ENCODE data around the gene IFIT3.
"Not testable (repeated sequence)": the region's sequence is repeated elsewhere in the genome, so short reads cannot be mapped to it uniquely, and the experiment has no call there.

The IFIT3 gene

DNA sequence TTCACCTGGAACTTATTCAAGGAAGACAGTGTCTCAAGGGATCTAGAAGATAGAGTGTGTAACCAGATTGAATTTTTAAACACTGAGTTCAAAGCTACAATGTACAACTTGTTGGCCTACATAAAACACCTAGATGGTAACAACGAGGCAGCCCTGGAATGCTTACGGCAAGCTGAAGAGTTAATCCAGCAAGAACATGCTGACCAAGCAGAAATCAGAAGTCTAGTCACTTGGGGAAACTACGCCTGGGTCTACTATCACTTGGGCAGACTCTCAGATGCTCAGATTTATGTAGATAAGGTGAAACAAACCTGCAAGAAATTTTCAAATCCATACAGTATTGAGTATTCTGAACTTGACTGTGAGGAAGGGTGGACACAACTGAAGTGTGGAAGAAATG, 10.9 kb downstream of the IFIT3 start:
- DNase-seq, result no peak

DNA sequence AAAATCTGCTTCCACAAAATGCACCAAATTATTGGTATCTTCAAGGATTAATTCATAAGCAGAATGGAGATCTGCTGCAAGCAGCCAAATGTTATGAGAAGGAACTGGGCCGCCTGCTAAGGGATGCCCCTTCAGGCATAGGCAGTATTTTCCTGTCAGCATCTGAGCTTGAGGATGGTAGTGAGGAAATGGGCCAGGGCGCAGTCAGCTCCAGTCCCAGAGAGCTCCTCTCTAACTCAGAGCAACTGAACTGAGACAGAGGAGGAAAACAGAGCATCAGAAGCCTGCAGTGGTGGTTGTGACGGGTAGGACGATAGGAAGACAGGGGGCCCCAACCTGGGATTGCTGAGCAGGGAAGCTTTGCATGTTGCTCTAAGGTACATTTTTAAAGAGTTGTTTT, 12.1 kb downstream of the IFIT3 start:
- DNase-seq, result no peak

DNA sequence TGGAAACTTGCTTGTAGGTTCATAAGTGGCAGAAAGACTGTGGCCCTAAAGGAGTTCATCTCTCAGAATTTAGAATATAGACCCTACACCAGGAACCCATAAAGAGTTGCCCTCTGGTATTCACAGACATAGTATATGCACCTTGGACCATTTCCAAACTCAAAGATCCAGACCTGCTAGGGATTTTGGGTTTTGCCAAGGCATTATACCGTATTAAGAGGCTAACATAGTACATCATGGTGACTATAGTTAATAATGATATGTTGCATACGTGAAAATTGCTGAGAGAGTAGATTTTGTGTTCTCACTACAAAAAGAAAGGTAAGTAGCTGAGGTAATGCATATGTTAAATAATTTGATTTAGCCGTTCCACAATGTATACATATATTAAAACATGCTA, 13.9 kb downstream of the IFIT3 start:
- no peak for DNase-seq

DNA sequence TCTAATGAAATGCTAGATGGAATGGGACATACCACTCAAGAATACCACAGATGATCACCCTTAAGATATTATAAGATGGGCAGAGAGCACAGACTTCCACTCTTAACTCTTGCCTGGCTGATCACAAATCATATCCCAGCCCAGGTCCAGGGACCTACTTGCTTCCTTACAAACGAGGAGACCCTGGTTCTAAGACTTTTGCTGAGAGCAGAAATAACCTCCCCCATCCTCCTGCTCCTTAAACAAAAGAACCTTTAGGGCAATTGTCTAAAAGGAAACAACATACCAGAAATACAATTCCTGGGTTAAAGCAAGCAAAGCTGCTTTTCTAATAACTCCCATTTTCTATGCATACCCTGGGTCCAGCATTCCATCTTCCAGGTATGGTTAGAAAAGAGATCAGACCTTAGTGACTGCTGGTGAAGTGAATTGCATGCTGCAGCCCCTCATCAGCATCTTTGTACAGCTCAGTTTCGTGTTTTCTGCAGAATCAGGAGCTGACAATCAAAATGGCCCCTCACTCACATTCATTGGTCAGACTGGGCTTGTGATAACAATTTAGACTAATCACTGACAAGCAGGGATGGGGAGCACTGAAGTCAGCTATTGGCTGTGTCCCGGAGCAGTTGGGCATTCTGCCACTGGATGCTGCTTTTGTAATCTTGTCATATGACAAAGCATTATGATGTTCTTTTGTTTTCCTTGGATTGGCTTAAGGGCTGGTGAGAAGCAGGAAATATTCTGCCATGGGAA, 14.6 kb downstream of the IFIT3 start:
- no peak for DNase-seq

DNA sequence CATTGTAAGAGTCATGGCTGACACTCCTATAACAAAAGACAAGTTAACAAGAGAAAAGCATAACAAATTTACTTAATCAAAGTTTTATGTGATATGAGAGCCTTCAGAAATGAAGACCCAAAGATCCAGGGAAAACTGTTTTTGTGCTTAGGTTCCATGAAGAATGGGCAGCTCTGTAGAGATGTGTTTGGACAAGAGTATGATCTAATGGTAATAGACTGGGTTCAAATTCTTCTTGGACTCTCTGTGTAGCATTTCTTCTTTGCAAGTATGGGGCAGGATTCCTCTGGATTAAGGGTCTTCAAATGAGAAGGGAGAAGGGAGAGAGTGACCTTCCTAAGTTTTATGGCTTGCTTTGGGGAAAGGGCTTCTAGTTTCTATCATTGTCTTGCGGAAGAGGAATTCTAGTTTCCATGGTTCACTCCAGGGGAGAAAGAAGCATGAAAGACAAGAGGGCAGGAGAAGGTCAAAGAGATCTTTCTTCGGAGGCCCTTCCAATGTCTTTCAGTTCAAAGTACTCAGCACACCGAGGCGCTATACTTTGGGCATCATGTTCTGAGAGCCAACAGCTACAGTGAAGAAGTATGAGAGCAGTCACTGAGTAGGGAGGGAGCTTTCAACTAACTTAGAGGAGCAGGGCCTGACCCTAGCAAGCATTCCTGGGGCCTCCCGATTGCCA, 15.4 kb downstream of the IFIT3 start:
- DNase-seq, result no peak

DNA sequence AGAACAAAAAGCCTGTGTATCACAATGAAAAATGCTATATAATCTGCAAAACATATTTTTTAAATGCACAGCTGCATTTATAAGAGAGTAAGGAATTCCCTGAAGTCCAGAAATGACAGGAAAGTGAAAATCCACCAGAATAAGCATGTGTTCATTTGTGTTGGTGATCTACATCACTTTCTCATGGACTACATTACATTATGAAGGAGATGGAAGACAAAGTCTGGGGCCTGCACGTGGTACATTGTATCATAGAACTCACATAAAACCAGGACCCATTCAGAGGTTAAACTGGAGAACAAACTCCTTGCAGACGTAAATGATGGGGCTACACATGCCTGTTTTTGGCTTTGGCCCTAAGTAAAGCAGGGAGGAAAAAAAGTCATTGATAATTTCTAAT, 16.4 kb downstream of the IFIT3 start:
- DNase-seq, result no peak

DNA sequence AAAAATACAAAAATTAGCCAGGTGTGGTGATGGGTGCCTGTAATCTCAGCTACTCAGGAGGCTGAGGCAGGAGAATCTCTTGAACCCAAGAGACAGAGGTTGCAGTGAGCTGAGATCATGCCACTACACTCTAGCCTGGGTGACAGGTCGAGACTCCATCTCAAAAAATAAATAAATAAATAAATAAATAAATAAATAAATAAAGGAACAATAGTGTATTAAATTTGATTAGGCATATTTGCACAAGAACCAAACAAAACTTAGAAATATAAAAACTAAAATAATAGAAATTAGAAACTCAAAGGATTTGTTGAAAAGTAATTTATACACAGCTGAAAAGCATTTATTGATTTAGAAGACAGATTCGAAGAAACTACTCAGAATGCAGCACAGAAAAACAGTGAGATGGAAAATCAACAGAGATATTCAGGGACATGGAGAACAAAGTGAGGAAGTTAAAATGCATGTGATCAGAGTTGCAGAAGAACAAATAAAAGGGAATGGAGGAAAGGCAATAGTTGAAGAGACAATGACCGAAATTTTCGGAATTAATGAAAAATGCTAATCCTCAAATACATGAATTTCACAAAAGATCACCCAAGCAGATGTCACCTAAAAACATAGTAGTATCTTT, 17.7 kb downstream of the IFIT3 start:
- no peak for DNase-seq

DNA sequence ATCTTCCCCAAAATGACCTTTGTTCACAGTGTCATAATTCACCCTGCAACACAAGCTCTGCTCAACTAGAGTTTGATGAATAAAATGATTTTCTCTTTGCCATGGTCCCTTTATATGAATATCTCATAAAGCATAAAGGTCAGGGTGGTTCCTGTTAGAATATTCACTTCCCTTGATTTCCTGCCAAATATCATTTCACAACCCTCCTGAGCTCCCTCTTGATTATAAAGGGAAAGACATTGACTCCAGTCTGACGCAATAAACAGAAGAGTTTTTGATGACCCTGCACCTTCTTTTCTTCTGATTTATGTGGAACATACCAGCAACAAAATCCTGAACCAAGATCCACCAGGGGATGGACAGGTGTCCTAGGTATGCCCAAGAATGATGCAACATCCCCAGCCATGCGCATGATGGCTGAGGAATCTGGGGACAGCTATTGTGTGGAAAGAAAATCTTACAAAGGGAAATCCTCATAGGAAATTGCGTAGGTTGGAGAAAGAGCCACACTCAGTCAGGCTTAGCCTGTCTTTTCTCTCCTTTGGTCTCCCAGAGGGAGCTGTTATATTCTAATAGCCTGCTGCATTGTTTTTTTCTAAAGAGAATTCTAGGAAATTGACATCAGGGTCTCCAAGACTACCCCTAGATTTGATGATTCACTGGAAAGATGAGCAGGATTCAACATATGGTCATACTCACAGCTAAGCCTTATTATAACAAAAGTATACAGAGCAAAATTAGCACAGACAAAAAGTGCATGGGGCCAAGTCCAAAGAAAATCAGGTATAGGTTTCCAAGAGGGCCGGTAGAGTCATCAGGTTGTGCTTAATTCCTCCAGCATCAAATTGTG, 18.8 kb downstream of the IFIT3 start:
- no peak for DNase-seq

DNA sequence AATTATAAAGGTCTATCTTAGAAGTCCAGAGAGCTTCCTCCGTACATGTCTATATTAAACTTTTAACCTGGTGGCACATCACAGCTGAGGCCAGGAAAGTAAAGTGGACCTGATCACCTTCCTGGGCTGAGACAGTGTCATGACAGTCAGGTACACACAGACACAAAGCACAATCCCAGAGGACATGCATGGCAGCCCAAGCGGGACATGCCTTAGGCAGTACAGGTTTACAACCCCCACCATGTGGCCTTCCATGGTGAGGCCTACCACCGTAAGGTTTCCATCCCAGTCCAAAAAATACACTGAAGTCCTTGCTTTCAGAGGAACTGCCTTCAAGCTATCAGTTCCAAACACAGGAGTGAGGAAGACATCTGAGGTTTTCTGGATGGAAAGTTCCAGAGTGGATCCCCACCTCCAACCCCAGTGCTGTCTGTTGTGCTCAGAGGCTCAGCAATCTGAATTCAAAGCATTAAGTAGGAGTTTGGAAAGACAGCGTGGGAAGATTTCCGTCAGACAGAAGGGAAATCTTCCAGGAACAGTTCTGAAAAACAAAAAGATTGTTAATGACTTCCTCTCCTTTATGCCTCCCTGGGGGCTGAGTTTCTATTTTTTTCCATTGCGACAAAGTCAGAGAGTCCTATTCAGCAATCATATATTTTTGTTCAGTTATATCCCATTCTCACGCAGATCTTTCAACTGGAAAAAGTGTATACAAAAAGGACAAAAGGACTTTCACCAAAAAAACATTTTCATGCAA, 20.1 kb downstream of the IFIT3 start:
- no peak for DNase-seq

DNA sequence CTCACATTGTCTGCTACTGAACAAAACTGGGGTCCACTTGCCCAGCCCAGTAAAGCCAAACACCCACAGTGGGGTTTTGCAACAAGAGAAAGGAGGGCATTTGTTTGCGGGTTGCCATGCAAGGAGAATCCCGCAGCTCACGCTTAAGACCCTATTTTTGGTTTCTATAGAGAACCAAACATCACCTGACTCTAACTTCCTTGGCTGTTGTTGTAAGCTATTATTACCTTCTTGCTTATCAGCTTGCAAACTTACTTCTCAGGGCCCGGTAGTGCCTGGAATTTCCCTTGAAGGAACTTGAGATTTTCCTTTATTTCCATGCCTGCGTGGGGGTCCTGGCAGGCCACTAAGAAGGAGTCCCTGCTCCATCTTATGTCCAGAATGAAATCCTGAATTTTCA, 20.7 kb downstream of the IFIT3 start:
- DNase-seq, result no peak

DNA sequence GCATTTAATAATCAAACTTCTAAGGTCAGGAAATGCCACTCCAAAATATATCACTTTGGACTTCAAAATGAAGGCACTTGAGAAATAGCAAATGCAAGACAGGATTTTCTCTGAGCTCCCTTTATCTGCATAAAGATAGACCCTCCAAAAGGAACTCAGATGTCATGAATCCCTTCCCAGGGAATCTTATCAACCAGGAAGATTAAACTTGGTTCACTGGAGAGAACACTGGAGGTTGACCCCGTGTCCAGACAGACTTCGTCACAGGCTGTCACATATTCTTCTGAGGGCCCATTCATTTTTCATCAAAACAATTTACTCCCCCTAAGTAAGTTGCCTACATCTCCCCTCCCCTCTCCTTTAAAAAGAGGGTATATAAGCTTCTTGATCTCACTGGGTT, 21.2 kb downstream of the IFIT3 start:
- no peak for DNase-seq

DNA sequence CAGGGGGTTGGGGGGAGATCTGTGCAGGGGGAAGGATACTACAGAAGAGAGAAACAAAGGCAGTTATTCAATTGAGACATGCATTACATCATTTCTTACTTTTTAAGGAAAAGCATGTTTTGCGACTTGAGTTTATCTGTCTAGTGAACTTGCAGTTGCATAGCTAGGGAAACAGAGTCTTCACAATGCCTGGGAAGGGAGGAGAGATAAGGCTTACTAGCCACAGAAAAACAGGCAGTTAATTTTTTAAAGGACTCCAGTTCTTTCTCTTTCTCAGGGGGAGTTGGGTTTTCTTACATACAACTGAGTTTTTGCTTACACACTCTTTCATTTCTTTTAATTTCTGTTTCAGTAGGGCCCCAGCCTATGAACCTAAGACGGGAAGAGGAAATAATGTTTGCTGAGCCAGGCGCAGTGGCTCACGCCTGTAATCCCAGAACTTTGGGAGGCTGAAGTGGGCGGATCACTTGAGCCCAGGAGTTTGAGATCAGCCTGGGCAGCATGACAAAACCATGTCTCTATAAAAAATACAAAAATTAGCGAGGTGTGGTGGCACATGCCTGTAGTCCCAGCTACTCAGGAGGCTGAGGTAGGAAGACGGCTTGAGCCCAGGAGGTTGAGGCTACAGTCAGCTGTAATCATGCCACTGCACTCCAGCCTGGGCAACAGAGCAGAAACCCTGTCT, 23.0 kb downstream of the IFIT3 start:
- not testable (repeated sequence) for DNase-seq

DNA sequence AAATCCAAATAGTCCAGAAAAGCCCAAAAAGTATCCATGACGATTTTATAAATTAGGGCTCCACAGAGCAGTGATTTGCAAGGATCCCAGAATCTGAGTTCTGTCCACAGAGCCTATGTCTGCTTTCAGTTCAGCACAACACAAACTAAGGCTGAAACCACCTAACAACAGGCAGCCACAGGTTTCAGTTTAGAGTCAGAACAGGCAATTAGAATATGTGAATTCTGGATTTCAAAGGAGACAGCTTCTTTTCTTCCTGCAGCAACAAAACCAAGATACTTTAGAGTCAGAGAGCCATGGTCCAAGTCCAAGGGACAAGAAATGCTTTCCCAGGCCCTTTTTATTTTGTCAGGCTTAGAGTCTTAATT, 23.6 kb downstream of the IFIT3 start:
- DNase-seq, result no peak

DNA sequence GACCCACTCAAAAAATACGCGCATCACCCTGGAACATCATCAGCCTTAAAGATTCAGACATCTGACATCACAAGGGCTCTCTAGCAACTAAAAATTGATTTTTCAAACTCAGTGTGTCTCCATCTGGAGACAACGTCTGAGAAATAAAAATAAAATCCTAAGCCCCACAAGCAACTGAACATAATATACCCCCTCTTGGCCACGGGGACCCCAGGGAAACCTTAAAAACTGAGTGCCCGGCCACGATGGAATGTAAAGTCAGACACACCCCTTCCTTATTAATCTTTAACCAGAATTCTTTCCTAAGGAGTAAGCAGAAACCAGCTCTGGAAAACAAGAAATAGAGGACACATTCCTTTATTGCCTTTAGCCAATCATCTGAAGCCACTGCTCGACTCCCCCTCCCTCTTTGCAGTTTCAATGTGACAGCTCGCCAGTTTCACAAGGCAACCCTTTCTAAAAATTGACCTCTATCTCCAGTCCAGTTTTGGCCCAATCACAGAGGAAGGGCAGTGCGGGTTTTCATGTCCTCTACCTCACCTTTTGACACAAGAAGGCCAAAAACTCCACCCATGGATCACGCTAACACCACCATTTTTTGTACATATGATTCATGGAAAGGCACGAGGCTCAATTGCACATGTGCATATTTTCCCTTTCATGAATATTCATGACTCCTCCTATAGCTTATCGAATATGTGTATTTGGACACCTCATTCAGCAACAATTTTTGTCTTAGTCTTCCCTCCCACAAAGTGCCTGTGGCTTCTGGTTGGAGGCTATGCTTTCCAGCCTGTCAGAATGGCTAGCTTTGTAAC, 24.2 kb downstream of the IFIT3 start:
- no peak for DNase-seq

DNA sequence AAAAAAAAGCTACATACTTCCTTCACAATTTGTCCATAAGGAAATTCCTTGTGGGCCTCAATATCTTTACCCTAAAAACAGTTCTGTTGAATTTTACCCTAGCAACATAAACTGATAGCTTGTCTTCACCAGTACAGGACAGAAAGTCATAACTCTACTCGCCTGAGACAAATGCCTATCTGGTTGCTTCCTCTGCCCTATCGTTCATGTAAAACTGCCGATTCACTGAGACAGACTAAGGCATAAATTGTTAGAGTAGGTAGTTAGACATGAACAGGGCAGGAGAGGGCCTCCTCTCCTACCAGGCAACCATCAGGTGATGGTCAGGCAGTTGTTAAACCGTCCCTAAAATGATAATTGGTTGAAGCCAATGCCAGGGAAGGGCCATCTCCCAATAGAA, 25.0 kb downstream of the IFIT3 start:
- DNase-seq, result no peak

DNA sequence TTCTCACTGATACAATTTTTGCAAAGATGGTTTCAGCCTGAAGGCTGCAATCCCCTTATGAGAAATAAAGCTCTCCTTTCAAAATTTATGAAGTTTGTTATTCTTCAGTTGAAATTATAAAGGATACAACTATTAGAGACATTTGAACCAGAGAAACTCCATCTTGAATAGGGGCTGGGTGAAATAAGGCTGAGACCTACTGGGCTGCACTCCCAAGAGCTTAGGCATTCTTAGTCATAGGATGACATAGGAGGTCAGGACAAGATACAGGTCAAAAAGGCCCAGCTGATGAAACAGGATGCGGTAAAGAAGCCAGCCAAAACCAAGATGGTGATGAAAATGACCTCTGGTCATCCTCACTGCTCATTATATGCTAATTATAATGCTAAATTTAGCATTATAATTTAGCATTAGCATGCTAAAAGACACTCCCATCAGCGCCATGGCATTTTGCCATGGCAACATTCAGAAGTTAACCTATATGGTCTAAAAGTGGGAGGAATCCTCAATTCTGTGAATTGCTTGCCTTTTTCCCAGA, 27.7 kb downstream of the IFIT3 start:
- DNase-seq, result no peak

DNA sequence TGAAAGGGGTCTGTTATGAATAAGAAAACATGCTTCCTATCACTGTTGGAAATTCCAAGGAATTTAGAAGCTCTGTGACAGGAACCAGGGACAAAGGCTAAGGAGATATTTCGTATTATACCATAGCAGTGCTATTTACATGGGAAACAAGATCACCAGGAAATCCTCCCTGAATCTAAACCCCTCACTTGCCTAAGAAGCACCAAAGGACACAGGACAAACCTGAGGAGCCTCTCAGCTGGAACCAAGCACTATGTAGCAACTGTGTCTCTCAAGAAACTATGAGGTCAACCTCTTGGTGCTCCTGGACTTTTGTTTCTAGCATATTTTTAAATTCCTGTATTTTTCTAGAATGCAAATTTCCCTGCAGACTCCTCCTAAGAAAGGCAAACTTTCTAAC, 29.3 kb downstream of the IFIT3 start:
- no peak for DNase-seq

DNA sequence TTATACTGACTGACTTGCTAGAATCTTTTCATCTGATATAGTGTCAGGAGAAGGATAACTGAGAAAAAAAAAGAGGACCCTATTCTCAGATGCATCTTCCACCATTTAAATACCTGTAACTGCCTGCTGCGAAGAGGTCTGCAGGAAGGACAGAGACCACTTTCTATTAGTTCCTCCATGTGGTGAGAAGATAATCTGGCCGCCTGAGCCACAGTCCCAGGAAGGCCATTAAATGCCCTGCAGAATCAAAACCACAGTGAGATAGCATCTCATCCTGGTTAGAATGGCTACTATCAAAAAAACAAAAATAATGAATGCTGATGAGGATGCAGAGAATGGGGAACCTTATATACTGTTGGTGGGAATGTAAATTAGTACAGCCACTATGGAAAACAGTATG, 30.2 kb downstream of the IFIT3 start:
- no peak for DNase-seq

DNA sequence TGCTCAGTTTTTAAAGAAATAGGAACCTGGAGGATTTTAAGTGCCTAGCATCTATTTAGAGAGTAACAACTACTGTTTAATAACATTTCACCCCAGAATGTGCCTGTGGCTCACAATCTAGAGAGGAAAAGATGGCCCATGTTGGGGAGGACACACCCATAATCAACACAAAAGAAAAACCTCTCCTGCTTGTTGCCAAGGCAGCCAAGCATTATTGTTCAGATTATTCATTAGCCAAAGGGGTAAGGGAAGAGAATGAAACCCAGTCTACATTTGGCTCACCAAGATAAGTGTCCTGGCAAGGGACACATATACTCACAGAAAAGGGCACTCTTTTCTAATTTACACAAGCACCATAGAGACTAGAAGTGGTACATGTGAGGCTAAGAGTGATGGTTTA, 32.4 kb downstream of the IFIT3 start:
- DNase-seq, result no peak

DNA sequence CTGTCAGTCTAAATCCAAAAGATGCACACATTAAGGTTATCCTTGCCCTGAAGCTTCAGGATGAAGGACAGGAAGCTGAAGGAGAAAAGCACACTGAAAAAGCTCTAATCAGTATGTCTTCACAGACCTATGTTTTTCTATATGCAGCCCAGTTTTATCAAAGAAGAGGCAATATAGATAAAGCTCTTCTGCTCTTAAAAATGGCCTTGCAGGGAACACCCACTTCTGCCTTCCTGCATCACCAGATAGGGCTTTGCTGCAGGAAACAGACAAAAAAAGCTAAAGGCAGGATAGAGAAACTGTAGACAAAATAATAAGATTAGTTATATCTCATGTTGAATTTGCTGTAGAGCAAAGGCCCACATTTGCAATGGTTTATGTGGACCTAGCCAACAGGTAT, 35.1 kb downstream of the IFIT3 start:
- no peak for DNase-seq

Data from activated gamma-delta T cell treated with Interleukin-2 at 50 U/mL for 16 hours (primary cell).